ENCODE measurements around the gene C12orf60.
A peak's percentile ranks its signal among the peaks of the same experiment; 100 is the strongest.

C12orf60 gene

GRCh38 chr12:14824012-14824634 lies 20.7 kb downstream of the C12orf60 start:
- no peak for TF ChIP-seq CTCF (IDR thresholded peaks at IDR 0.05; ENCODE audit: insufficient read depth, low read depth, low read length, missing control alignments)
- DNase-seq (ENCODE audit: low read depth), result no peak
- no peak overlapping the region for H3K4me3 ChIP-seq (ENCODE audit: low read depth, low read length)

- no peak overlapping the region for H3K4me3 ChIP-seq (ENCODE audit: low read depth, low read length)
- TF ChIP-seq CTCF (IDR thresholded peaks at IDR 0.05; ENCODE audit: insufficient read depth, low read depth, low read length, missing control alignments), result no peak
- DNase-seq (ENCODE audit: low read depth), result no peak
These were observed 21.8 kb downstream of the C12orf60 start for GRCh38 chr12:14825256-14825655.

- H3K4me3 ChIP-seq (ENCODE audit: low read depth, low read length), result no peak overlapping the region
- no peak for DNase-seq (ENCODE audit: low read depth)
- TF ChIP-seq CTCF (IDR thresholded peaks at IDR 0.05; ENCODE audit: insufficient read depth, low read depth, low read length, missing control alignments), result no peak
These were observed 23.0 kb downstream of the C12orf60 start for GRCh38 chr12:14826491-14826890.

- no peak for DNase-seq (ENCODE audit: low read depth)
- no peak overlapping the region for H3K4me3 ChIP-seq (ENCODE audit: low read depth, low read length)
- TF ChIP-seq CTCF (IDR thresholded peaks at IDR 0.05; ENCODE audit: insufficient read depth, low read depth, low read length, missing control alignments), result no peak
These were observed 23.6 kb downstream of the C12orf60 start for GRCh38 chr12:14827043-14827442.

- no peak for TF ChIP-seq CTCF (IDR thresholded peaks at IDR 0.05; ENCODE audit: insufficient read depth, low read depth, low read length, missing control alignments)
- DNase-seq (ENCODE audit: low read depth), result peak; percentile 42
- no peak overlapping the region for H3K4me3 ChIP-seq (ENCODE audit: low read depth, low read length)
These were observed 25.4 kb downstream of the C12orf60 start for GRCh38 chr12:14828892-14829291.

GRCh38 chr12:14833336-14833735 lies 29.9 kb downstream of the C12orf60 start:
- TF ChIP-seq CTCF (IDR thresholded peaks at IDR 0.05; ENCODE audit: insufficient read depth, low read depth, low read length, missing control alignments), result no peak
- H3K4me3 ChIP-seq (ENCODE audit: low read depth, low read length), result no peak overlapping the region
- no peak for DNase-seq (ENCODE audit: low read depth)

- TF ChIP-seq CTCF (IDR thresholded peaks at IDR 0.05; ENCODE audit: insufficient read depth, low read depth, low read length, missing control alignments), result no peak
- no peak overlapping the region for H3K4me3 ChIP-seq (ENCODE audit: low read depth, low read length)
These were observed 30.5 kb downstream of the C12orf60 start for GRCh38 chr12:14833952-14834351.

More at GRCh38 chr12:14833952-14834351, 30.5 kb downstream of the C12orf60 start:
- DNase-seq (ENCODE audit: low read depth), result no peak

Data from GM12865 (cell line).